Activated CD8-positive, alpha-beta memory T cell treated with anti-CD3 and anti-CD28 coated beads for 4 hours (primary cell): ENCODE data around the gene MTHFD1L.
"Not testable (repeated sequence)": the region's sequence is repeated elsewhere in the genome, so short reads cannot be mapped to it uniquely, and the experiment has no call there.

Experiments
- DNase-seq, 2 donors: peaks; one replicate each; pipeline ENCODE4 v3.0.0-alpha.2; 2020; ENCODE audit warnings: low read depth in 2 of 2

MTHFD1L gene

GRCh38 chr6:151015101-151015700 is 149.7 kb downstream of the MTHFD1L start:
- DNase-seq: no peak

GRCh38 chr6:151016107-151016506 is 150.6 kb downstream of the MTHFD1L start:
- DNase-seq: no peak

GRCh38 chr6:151018046-151018445 is 152.5 kb downstream of the MTHFD1L start:
- no peak for DNase-seq

GRCh38 chr6:151018911-151019782 is 153.6 kb downstream of the MTHFD1L start:
- DNase-seq: no peak

- no peak for DNase-seq
These were observed 156.4 kb downstream of the MTHFD1L start for GRCh38 chr6:151021896-151022295.

- no peak for DNase-seq
These were observed 157.0 kb downstream of the MTHFD1L start for GRCh38 chr6:151022492-151022891.

- no peak for DNase-seq
These were observed 157.8 kb downstream of the MTHFD1L start for GRCh38 chr6:151023342-151023741.

- no peak for DNase-seq
These were observed 159.1 kb downstream of the MTHFD1L start for GRCh38 chr6:151024597-151024996.

GRCh38 chr6:151025076-151025475 is 159.6 kb downstream of the MTHFD1L start:
- no peak for DNase-seq

- no peak for DNase-seq
These were observed 160.7 kb downstream of the MTHFD1L start for GRCh38 chr6:151026041-151026663.

- no peak for DNase-seq
These were observed 161.8 kb downstream of the MTHFD1L start for GRCh38 chr6:151027295-151027747.

GRCh38 chr6:151027936-151028838 is 162.7 kb downstream of the MTHFD1L start:
- DNase-seq: no peak

- DNase-seq: no peak
These were observed 164.5 kb downstream of the MTHFD1L start for GRCh38 chr6:151029970-151030369.

GRCh38 chr6:151032034-151032433 is 166.5 kb downstream of the MTHFD1L start:
- no peak for DNase-seq

GRCh38 chr6:151034825-151035781 is 169.6 kb downstream of the MTHFD1L start:
- DNase-seq: no peak

- DNase-seq: not testable (repeated sequence)
These were observed 170.8 kb downstream of the MTHFD1L start for GRCh38 chr6:151036211-151036721.

GRCh38 chr6:151036869-151037680 is 171.6 kb downstream of the MTHFD1L start:
- no peak for DNase-seq

GRCh38 chr6:151038616-151039015 is 173.1 kb downstream of the MTHFD1L start:
- DNase-seq: no peak

- DNase-seq: not testable (repeated sequence)
These were observed 175.5 kb downstream of the MTHFD1L start for GRCh38 chr6:151040888-151041521.
